Stimulated activated CD8-positive, alpha-beta memory T cell treated with anti-CD3 and anti-CD28 coated beads, Interleukin-4, amount 100 ng/mL, for 48 hours (primary cell): ENCODE results near the gene MSRB3.

ENCODE experiments used
- DNase-seq: peaks from one replicate; pipeline ENCODE4 v3.0.0-alpha.2; 2020

The MSRB3 gene

DNA sequence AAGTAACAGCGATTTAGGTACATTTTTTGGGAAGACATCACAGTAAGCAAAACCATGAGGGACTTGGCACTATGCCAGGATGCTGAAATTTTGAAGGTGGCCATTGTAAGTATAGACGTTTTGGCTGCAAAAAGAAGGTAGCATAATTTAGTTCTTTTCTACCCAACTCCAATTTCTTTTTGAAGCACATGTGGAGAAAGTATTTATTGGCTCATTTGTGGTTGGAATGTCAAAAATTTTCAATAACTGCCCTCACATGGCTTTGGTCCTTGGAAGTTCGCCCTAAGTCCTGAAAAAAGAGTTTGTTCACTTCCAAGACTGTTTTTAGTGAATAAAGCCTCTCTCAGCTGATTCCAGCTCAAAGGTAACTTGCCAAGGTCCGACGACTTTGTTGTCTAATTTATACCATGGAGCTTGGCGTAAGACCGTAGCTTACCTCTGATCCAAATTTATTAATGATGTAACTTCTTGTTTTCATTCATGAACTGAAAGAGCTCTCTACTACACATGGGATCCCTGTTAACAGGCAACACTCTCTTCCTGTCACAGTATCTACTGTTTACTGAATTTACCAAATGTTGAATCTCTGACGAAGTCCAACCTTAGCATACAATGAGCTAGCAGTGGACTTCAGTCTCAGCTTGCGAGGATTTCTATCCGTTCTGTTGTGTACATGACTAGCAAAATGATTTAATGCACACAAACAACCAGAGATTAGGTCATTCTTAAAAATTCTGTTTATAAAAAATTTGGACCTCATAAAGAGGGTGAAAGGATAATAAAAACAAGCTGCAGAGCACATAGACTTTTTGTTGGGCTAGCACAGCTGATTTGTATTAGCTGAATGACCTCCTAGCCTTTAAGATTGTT lies 49.0 kb downstream of the MSRB3 start:
- DNase-seq, result no peak

- DNase-seq, result no peak
Observed at GRCh38 chr12:65329721-65330120, 51.2 kb downstream of the MSRB3 start.

DNA sequence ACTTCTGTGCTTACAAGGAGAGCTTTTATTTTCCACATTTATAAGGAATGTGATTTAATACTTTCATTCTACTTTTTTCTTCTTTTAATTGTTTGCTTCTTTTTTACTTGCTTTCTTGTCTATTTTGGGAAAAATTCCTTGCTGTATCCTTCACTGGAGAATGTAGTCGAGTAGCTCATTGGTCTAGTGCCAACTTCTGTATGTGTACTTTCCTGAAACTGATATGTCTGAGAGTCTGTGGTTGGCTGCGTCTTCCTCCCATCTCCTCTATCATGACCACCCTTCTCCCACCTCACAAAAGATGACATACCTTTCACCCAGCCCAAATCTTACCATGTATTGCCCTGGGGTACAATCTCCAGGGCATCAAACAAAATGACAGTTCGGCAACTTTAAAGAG lies 51.8 kb downstream of the MSRB3 start:
- DNase-seq, result no peak

DNA sequence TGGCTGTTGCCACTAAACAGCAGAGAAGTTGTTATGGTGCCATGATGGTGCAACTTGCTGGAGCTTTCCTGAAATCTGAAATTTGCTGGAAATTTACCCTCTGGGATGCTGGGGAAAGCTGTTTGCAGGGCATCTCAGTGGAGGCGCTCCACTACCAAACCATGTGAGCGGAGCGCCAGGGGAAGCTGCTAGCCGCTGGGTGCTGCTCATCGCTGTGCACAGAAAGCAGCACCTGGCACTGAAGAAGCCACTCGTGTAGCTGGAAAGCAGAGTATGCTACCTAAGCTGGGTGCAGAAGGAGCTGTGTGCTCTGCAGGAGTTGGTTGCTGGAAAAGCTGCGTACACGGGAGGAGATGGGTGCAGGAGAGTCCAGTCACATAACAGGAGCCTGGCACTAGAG lies 53.0 kb downstream of the MSRB3 start:
- no peak for DNase-seq

DNA sequence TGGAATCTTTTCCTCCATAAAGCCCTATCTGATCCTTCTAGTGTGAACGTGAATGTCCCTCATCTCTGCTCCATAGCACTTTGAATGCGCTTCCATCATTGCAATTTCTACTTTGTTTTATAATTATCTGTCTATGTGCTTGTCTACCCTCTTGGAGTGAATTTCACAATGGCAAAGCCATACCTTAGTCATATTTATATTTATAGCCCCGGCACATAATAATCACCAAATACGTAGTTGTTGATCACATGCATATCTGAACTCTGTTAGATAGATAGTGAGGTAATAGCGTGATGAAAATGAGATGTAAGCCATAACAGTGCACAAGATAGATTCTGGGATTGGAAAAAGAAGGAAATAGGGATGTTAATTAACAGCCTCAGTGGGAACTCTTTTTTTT lies 55.2 kb downstream of the MSRB3 start:
- DNase-seq, result no peak

DNA sequence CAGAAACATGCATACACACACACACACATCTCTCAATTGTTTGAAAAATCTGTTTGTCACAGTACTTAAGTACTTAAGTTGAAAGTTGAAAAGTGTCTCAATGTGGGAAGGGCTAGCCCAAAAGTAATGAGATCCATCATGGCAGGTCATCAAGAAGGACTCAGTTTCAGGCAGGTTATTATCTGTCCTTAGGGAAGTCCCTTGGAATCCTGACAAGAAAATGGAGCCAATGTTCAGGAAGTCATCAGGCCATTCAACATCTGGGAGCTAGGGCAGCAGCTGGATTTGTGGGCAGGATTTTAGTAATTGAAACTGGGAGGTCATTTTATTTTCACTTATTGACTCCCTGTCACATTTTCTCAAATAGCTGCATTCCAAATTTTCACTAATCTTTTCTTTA lies 56.0 kb downstream of the MSRB3 start:
- DNase-seq, result no peak

DNA sequence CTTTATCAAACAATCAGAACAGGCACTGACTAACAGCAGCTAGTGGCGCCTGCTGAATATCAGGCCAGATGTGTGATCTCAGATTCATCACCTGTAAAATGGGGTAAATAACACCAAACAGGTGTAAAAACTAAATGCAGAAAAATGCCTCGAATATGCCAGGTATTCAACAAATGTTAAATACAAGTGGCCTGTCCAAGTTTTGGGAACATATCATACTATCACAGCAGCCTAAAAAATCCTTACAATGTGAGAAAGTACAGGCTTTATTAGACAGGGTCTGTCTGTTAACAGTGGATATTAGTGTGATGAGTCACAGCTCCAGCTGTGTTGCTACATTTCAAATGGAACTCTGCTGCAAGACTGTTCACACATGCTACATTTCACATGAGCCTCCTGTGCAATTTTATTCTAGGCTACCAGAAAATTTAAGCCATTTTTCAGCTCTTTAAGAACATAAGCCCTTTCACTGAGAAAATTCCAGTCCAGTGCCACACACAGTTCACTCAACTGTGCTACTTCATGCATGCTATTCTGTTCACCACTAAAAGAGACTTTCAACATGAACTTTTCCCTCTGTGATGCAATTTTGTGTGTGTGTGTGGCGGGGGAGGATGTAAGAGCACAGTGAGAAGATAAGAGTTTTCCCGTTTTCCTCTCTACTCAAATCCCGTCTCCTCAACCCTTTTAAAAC lies 56.7 kb downstream of the MSRB3 start:
- DNase-seq, result no peak

GRCh38 chr12:65335981-65336380 lies 57.5 kb downstream of the MSRB3 start:
- DNase-seq, result no peak

- DNase-seq, result no peak
Observed at GRCh38 chr12:65339161-65339560, 60.7 kb downstream of the MSRB3 start.

- DNase-seq, result no peak
Observed at GRCh38 chr12:65343230-65343629, 64.7 kb downstream of the MSRB3 start.

DNA sequence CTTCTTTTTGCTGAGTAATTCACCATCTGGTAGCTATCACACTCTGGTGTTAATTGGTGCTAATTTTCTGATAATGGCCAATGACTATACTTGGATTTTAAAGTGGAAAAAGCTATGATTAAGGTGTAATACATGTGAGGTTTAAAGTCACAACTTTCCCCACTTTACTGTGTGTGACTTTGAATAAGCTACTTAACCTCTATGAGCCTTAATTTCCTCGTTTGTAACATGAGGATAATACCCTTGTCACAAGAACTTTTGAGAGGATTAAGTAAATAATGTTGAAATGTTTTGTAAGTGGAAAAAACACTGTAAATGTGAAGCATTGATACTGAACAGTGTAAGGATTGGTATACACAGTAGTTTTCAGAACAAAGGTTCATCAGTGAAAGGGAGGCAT lies 65.3 kb downstream of the MSRB3 start:
- DNase-seq, result no peak

GRCh38 chr12:65355461-65355860 lies 77.0 kb downstream of the MSRB3 start:
- DNase-seq, result no peak

- DNase-seq, result no peak
Observed at GRCh38 chr12:65362234-65363031, 84.0 kb downstream of the MSRB3 start.

- no peak for DNase-seq
Observed at GRCh38 chr12:65364046-65364445, 85.6 kb downstream of the MSRB3 start.

DNA sequence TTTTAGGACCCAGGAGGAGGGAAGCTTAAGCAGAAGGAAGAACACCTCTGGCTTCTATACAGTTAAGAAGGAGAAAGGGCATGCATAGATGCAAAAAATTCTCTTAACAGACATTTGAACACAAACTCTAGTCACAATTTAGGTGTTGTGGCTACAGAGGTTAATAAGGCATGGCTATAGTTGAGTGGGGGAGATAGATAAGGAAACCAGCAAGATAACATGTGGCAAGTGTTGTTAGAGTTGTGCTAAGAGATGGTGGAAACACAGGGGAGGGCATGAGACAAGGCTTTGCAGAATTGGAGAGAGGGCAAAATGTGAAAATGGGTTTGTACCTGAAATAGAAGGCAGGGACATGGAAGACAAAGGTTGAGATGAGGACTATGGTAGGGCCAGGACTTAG lies 88.9 kb downstream of the MSRB3 start:
- DNase-seq, result no peak

- no peak for DNase-seq
Observed at GRCh38 chr12:65368055-65368454, 89.6 kb downstream of the MSRB3 start.

GRCh38 chr12:65372574-65372973 lies 94.1 kb downstream of the MSRB3 start:
- no peak for DNase-seq

- no peak for DNase-seq
Observed at GRCh38 chr12:65384240-65384639, 105.8 kb downstream of the MSRB3 start.

GRCh38 chr12:65387396-65387795 lies 108.9 kb downstream of the MSRB3 start:
- DNase-seq, result no peak

- no peak for DNase-seq
Observed at GRCh38 chr12:65389436-65389835, 111.0 kb downstream of the MSRB3 start.

GRCh38 chr12:65391711-65392110 lies 113.2 kb downstream of the MSRB3 start:
- DNase-seq, result no peak

DNA sequence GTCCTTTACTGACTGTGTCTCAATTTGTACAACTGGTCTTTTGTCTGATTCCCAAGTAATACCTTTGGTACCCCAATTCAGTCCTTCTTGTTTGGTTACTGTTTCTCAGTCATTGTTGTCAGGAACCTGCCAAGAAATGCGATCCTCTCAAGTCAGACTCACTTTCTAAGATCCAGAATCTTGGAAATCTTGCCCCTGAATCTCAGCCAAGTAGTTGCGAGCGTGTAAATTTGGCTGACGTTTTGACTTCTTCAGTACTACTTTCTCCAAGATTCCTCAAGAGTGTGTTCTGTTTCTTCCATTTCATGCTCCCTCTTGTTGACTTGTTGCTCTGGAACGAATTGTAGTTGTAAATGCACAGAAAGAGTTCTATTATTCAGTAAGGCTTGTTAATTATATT lies 114.0 kb downstream of the MSRB3 start:
- no peak for DNase-seq

DNA sequence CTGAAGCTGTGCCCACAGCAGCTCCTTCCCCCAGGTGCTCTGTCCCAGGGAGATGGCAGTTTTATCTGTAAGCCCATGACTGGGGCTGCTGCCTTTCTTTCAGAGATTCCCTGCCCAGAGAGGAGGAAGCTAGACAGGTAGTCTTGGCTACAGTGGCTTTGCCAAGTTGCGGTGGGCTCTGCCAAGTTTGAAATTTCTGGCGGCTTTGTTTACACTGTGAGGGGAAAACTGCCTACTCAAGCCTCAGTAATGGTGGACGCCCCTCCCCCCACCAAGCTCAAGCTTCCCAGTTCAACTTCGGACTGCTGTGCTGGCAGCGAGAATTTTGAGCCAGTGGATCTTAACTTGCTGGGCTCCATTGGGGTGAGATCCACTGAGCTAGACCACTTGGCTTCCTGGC lies 124.7 kb downstream of the MSRB3 start:
- no peak for DNase-seq
